KMS-11 (cell line): ENCODE data around the gene AMY2B.
"Not testable (repeated sequence)": the region's sequence is repeated elsewhere in the genome, so short reads cannot be mapped to it uniquely, and the experiment has no call there.

Experiments used
- H2AFZ ChIP-seq: fragments of 200-600 bp; sonication (generic); 2 replicates; pipeline ENCODE4 v1.6.1; 2016; ENCODE audit warnings: antibody characterized with exemption, mixed run types, low read depth
- H3K27ac ChIP-seq: fragments of 200-600 bp; sonication (generic); 2 replicates; pipeline ENCODE4 v1.6.1; 2016; ENCODE audit warnings: mild to moderate bottlenecking, mixed run types
- H3K27me3 ChIP-seq: fragments of 200-600 bp; sonication (generic); 2 replicates; pipeline ENCODE4 v1.6.1; 2017; ENCODE audit warnings: mild to moderate bottlenecking, low read depth, mixed run types, moderate library complexity; ENCODE audit not compliant: insufficient read depth
- H3K36me3 ChIP-seq: fragments of 200-600 bp; sonication (generic); 2 replicates; pipeline ENCODE4 v1.6.1; 2017; ENCODE audit warnings: mild to moderate bottlenecking, mixed run types; ENCODE audit not compliant: insufficient read depth
- H3K4me1 ChIP-seq: fragments of 200-600 bp; sonication (generic); 2 replicates; pipeline ENCODE4 v1.6.1; 2016; ENCODE audit warnings: mild to moderate bottlenecking, low read depth, mixed run types; ENCODE audit not compliant: poor library complexity, severe bottlenecking
- H3K4me2 ChIP-seq: fragments of 200-600 bp; sonication (generic); 2 replicates; pipeline ENCODE4 v1.7.0; 2016; ENCODE audit warnings: mild to moderate bottlenecking, mixed run types
- H3K4me3 ChIP-seq: fragments of 200-600 bp; sonication (generic); IDR thresholded peaks from 2 replicates; pipeline ENCODE4 v1.6.1; 2017; ENCODE audit warnings: low read depth, low read length, mixed read lengths; ENCODE audit not compliant: insufficient read depth
- H3K79me2 ChIP-seq: fragments of 200-600 bp; sonication (generic); 2 replicates; pipeline ENCODE4 v1.6.1; 2016; ENCODE audit warnings: low read depth, mixed run types; ENCODE audit not compliant: insufficient read depth
- H3K9ac ChIP-seq: fragments of 200-600 bp; sonication (generic); 2 replicates; pipeline ENCODE4 v1.6.1; 2016; ENCODE audit warnings: mild to moderate bottlenecking, mixed run types
- H4K20me1 ChIP-seq: fragments of 200-600 bp; sonication (generic); 2 replicates; pipeline ENCODE4 v1.6.1; 2016; ENCODE audit warnings: mild to moderate bottlenecking, mixed run types; ENCODE audit not compliant: insufficient read depth
- CTCF ChIP-seq: fragments of 200-600 bp; sonication (generic); conservative IDR thresholded peaks from 2 replicates; pipeline ENCODE4 v1.6.1; 2017; ENCODE audit warnings: low read depth, mild to moderate bottlenecking, antibody characterized with exemption, low read length, moderate library complexity, mixed read lengths

AMY2B gene

GRCh38 chr1:103571289-103571688 lies at the start of gene AMY2B:
AMY2B (plus strand) TSS chr1:103571589; CDS start chr1:103571603, 14 bp downstream.
- not testable (repeated sequence) for H3K79me2 ChIP-seq, H3K36me3 ChIP-seq, H3K27me3 ChIP-seq, H3K9ac ChIP-seq, H3K4me3 ChIP-seq, H3K27ac ChIP-seq, H3K4me1 ChIP-seq, H3K4me2 ChIP-seq, H2AFZ ChIP-seq, H4K20me1 ChIP-seq

GRCh38 chr1:103523346-103523745 lies 48.0 kb upstream of the AMY2B start:
- Histone ChIP-seq H3K9ac (no peak overlapping the region), H3K27me3 (no peaks in the 10 kb centered on the region), H4K20me1 (no peaks in the 10 kb centered on the region), H3K4me1 (peaks cover 10% of the 10 kb centered on the region), H3K27ac (no peak overlapping the region), H3K4me2 (no peak overlapping the region), H3K36me3 (no peaks in the 10 kb centered on the region), H3K4me3 (no peak overlapping the region), H3K79me2 (peaks cover 19% of the 10 kb centered on the region), H2AFZ (no peak overlapping the region)
- no peak for TF ChIP-seq CTCF

- Histone ChIP-seq H3K4me1 (peaks cover 10% of the 10 kb centered on the region), H3K36me3 (no peaks in the 10 kb centered on the region), H3K4me3 (no peak overlapping the region), H3K27ac (no peak overlapping the region), H3K27me3 (no peaks in the 10 kb centered on the region), H3K4me2 (peak overlapping the region; percentile 51; the same call in 1 of the 2 replicates), H4K20me1 (no peaks in the 10 kb centered on the region), H2AFZ (no peak overlapping the region; the same call in 1 of the 2 replicates), H3K9ac (no peak overlapping the region), H3K79me2 (peaks cover 19% of the 10 kb centered on the region)
- TF ChIP-seq CTCF, result no peak
Measured at GRCh38 chr1:103525114-103525606, 46.2 kb upstream of the AMY2B start.

- no peak for TF ChIP-seq CTCF
- H3K79me2 ChIP-seq, result peaks cover 19% of the 10 kb centered on the region
- H3K27ac ChIP-seq, result peak within 1 kb of the TSS; percentile 83
- no peaks in the 10 kb centered on the region for H3K36me3 ChIP-seq
- H3K27me3 ChIP-seq, result no peaks in the 10 kb centered on the region
- peak within 1 kb of the TSS; percentile 74 for H3K4me2 ChIP-seq
- H3K4me1 ChIP-seq, result peaks cover 10% of the 10 kb centered on the region
- H2AFZ ChIP-seq, result peak within 1 kb of the TSS; percentile 69
- no peaks in the 10 kb centered on the region for H4K20me1 ChIP-seq
- H3K4me3 ChIP-seq, result peak within 1 kb of the TSS; percentile 66
- H3K9ac ChIP-seq, result peak within 1 kb of the TSS; percentile 87
Measured at GRCh38 chr1:103525607-103526507, 45.5 kb upstream of the AMY2B start, which contains the start of gene RNPC3. RNPC3 (plus strand) TSS chr1:103525699; CDS start chr1:103526071, 372 bp downstream.

- Histone ChIP-seq H2AFZ (no peak overlapping the region), H3K27ac (no peak overlapping the region), H3K4me2 (peak overlapping the region; percentile 74), H3K4me1 (peaks cover 10% of the 10 kb centered on the region), H3K9ac (no peak overlapping the region), H3K79me2 (peaks cover 23% of the 10 kb centered on the region), H4K20me1 (no peaks in the 10 kb centered on the region), H3K4me3 (no peak overlapping the region), H3K36me3 (no peaks in the 10 kb centered on the region), H3K27me3 (no peaks in the 10 kb centered on the region)
- no peak for TF ChIP-seq CTCF
Measured at GRCh38 chr1:103527331-103527730, 44.1 kb upstream of the AMY2B start.
